Measurements from ENCODE around the gene CDC23. TPM values are rescaled to one million over a fixed set of nuclear protein-coding genes. Genes with fewer than 3 reads are reported as not detected.
"Not testable (repeated sequence)": the region's sequence is repeated elsewhere in the genome, so short reads cannot be mapped to it uniquely, and the experiment has no call there.

Gene CDC23
- total and polyA plus RNA-seq, 2 donors (not counting 1 experiment from before 2014, with no cell fraction given): 11.8 to 35.4 TPM

- Histone ChIP-seq H3K36me3 (replicated peaks in 1 of 2; ENCODE audit: control extremely low read depth in 1 of 2, control insufficient read depth in 1 of 2, extremely low read depth in 1 of 2, insufficient read depth in 2 of 2, low read length in 1 of 2) (no peaks in the 10 kb centered on the region), H3K27me3 (replicated peaks in 1 of 4; ENCODE audit: control extremely low read depth in 1 of 4, control insufficient read depth in 3 of 4, insufficient read depth in 4 of 4, low read length in 3 of 4) (no peaks in the 10 kb centered on the region), H3K9ac (ENCODE audit: low read length) (no peak overlapping the region), H2AFZ (ENCODE audit: insufficient read depth, low read depth, low read length, poor library complexity, severe bottlenecking) (no peak overlapping the region), H4K20me1 (ENCODE audit: control insufficient read depth, insufficient read depth, low read length, poor library complexity, severe bottlenecking) (no peaks in the 10 kb centered on the region), H3K9me3 (ENCODE audit: control extremely low read depth in 1 of 3, control insufficient read depth in 2 of 3, insufficient read depth in 1 of 3, low read length in 2 of 3) (no peaks in the 10 kb centered on the region), H3K4me2 (replicated peaks; ENCODE audit: low read depth, low read length, poor library complexity, severe bottlenecking) (no peak overlapping the region), H3K4me3 (ENCODE audit: control extremely low read depth in 1 of 5, extremely low read depth in 1 of 5, insufficient read depth in 1 of 5, low read depth in 2 of 5, low read length in 4 of 5) (no peak overlapping the region), H3K79me2 (ENCODE audit: control insufficient read depth, insufficient read depth, low read length) (no peaks in the 10 kb centered on the region), H3K27ac (ENCODE audit: low read length in 2 of 2) (no peak overlapping the region), H3K4me1 (ENCODE audit: control insufficient read depth in 2 of 2, insufficient read depth in 2 of 2, low read length in 2 of 2) (no peaks in the 10 kb centered on the region)
- H3K27me3 Mint-ChIP-seq: peaks cover 22% of the 10 kb centered on the region
- no peaks in the 10 kb centered on the region for H3K4me1 Mint-ChIP-seq
- no peak overlapping the region for H3K27ac Mint-ChIP-seq
- no peak for DNase-seq
- intact Hi-C loops (cut with micrococcal nuclease): no loop called here
- ATAC-seq (ENCODE audit: low read depth): no peak
- no peaks in the 10 kb centered on the region for H3K9me3 Mint-ChIP-seq (ENCODE audit: insufficient read depth)
- no peak overlapping the region for H3K4me3 Mint-ChIP-seq
- ChIA-PET CTCF (interaction anchor here (0.8 kb wide), 1 partner anchor 175 kb away, joined by 3 read pairs; no protein-coding TSS in a partner anchor), POLR2A (no interaction called here)
- WGBS (ENCODE audit: insufficient coverage): 87% methylated on average over 3 of the region's 3 CpGs
- no peak for TF ChIP-seq EZH2 (IDR thresholded peaks at IDR 0.05; ENCODE audit: borderline replicate concordance, insufficient read depth, low read depth, low read length, poor library complexity, severe bottlenecking)
- TF ChIP-seq, protein P1, sequence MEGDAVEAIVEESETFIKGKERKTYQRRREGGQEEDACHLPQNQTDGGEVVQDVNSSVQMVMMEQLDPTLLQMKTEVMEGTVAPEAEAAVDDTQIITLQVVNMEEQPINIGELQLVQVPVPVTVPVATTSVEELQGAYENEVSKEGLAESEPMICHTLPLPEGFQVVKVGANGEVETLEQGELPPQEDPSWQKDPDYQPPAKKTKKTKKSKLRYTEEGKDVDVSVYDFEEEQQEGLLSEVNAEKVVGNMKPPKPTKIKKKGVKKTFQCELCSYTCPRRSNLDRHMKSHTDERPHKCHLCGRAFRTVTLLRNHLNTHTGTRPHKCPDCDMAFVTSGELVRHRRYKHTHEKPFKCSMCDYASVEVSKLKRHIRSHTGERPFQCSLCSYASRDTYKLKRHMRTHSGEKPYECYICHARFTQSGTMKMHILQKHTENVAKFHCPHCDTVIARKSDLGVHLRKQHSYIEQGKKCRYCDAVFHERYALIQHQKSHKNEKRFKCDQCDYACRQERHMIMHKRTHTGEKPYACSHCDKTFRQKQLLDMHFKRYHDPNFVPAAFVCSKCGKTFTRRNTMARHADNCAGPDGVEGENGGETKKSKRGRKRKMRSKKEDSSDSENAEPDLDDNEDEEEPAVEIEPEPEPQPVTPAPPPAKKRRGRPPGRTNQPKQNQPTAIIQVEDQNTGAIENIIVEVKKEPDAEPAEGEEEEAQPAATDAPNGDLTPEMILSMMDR (IDR thresholded peaks at IDR 0.05): no peak
These were observed 39.8 kb upstream of the CDC23 start for GRCh38 chr5:138252944-138253343.

- H3K36me3 ChIP-seq (replicated peaks in 1 of 2; ENCODE audit: control extremely low read depth in 1 of 2, control insufficient read depth in 1 of 2, extremely low read depth in 1 of 2, insufficient read depth in 2 of 2, low read length in 1 of 2); H4K20me1 ChIP-seq (ENCODE audit: control insufficient read depth, insufficient read depth, low read length, poor library complexity, severe bottlenecking); H3K4me3 ChIP-seq (ENCODE audit: control extremely low read depth in 1 of 5, extremely low read depth in 1 of 5, insufficient read depth in 1 of 5, low read depth in 2 of 5, low read length in 4 of 5); H3K27ac Mint-ChIP-seq; H2AFZ ChIP-seq (ENCODE audit: insufficient read depth, low read depth, low read length, poor library complexity, severe bottlenecking); H3K4me1 Mint-ChIP-seq; CTCF ChIA-PET; intact Hi-C loops (cut with micrococcal nuclease); H3K4me3 Mint-ChIP-seq; H3K27ac ChIP-seq (ENCODE audit: low read length in 2 of 2); H3K79me2 ChIP-seq (ENCODE audit: control insufficient read depth, insufficient read depth, low read length); H3K4me2 ChIP-seq (replicated peaks; ENCODE audit: low read depth, low read length, poor library complexity, severe bottlenecking); H3K9ac ChIP-seq (ENCODE audit: low read length); DNase-seq; H3K4me1 ChIP-seq (ENCODE audit: control insufficient read depth in 2 of 2, insufficient read depth in 2 of 2, low read length in 2 of 2); ATAC-seq (ENCODE audit: low read depth); H3K9me3 ChIP-seq (ENCODE audit: control extremely low read depth in 1 of 3, control insufficient read depth in 2 of 3, insufficient read depth in 1 of 3, low read length in 2 of 3); H3K9me3 Mint-ChIP-seq (ENCODE audit: insufficient read depth): not testable (repeated sequence)
- POLR2A ChIA-PET: interaction anchor here (0.7 kb wide), 1 partner anchor 219 kb away, joined by 3 read pairs; no protein-coding TSS in a partner anchor
- H3K27me3 ChIP-seq (replicated peaks in 1 of 4; ENCODE audit: control extremely low read depth in 1 of 4, control insufficient read depth in 3 of 4, insufficient read depth in 4 of 4, low read length in 3 of 4): peaks cover 0 to 13% (median 8%) of the 10 kb centered on the region in 4 experiments
- 100% methylated on average over 2 of the region's 2 CpGs for WGBS (ENCODE audit: insufficient coverage)
- H3K27me3 Mint-ChIP-seq: peaks cover 29% of the 10 kb centered on the region
These were observed 34.7 kb upstream of the CDC23 start for GRCh38 chr5:138247800-138248199.
